Vagina (tissue), 2 donors: ENCODE data around the gene CD1C. TPM values are rescaled to one million over a fixed set of nuclear protein-coding genes. Genes with fewer than 3 reads are reported as not detected.

Source experiments
- DNase-seq, 2 donors: peaks; one replicate each; pipeline ENCODE4 v3.0.0-alpha.2; 2017; ENCODE audit errors: extremely low spot score in 2 of 2
- H3K27ac ChIP-seq: fragments of 200-600 bp; sonication (generic); one replicate; pipeline ENCODE4 v1.5.1; 2019
- H3K27me3 ChIP-seq: fragments of 200-600 bp; sonication (generic); one replicate; pipeline ENCODE4 v1.5.1; 2019
- H3K36me3 ChIP-seq, 2 donors: fragments of 200-600 bp; sonication (generic); one replicate each; pipeline ENCODE4 v1.5.1; 2017 to 2019
- H3K4me1 ChIP-seq: fragments of 200-600 bp; sonication (generic); one replicate; pipeline ENCODE4 v1.5.1; 2019
- H3K4me3 ChIP-seq, 2 donors: fragments of 200-600 bp; sonication (generic); 1 replicate in 1 of 2; 2 replicates in 1 of 2; pipeline ENCODE4 v1.5.1; 2016 to 2019
- H3K9me3 ChIP-seq: fragments of 200-600 bp; sonication (generic); one replicate; pipeline ENCODE4 v1.5.1; 2019
- POLR2A ChIP-seq, 2 donors: fragments of 450-650 bp; IDR thresholded peaks; one replicate each; pipeline ENCODE4 v1.6.1; 2017; ENCODE audit warnings: antibody characterized with exemption in 2 of 2, mild to moderate bottlenecking in 2 of 2, moderate library complexity in 2 of 2
- POLR2AphosphoS5 ChIP-seq, 2 donors: sonication (generic); formaldehyde crosslinking; IDR thresholded peaks; one replicate each; pipeline ENCODE4 v1.9.0; 2017; ENCODE audit warnings: antibody characterized with exemption in 2 of 2, mild to moderate bottlenecking in 2 of 2, low read depth in 1 of 2; ENCODE audit not compliant: insufficient read depth in 1 of 2
- intact Hi-C: fragments of 100-400 bp; cut with DNase I; formaldehyde crosslinking; loops from one replicate; pipeline ENCODE4 v1.15.1; 2023
- total RNA-seq: library from RNA; depleted of rRNA; stranded (reverse); fragments of >200 nt; gene quantifications from one replicate; pipeline ENCODE4 v1.2.3, GENCODE V29; 2016
- TF ChIP-seq, protein P1 (sequence below), 3 experiments: fragments of 450-650 bp in 2 of 3; fragments of 200-600 bp in 1 of 3; sonication (generic) in 1 of 3; IDR thresholded peaks; one replicate each; pipeline ENCODE4 v1.5.1; 2017 to 2019; ENCODE audit warnings: antibody characterized with exemption in 3 of 3, mild to moderate bottlenecking in 2 of 3, moderate library complexity in 2 of 3

CD1C gene
- total RNA-seq, 1 donor from 2014 or later = 9.6 TPM

DNA sequence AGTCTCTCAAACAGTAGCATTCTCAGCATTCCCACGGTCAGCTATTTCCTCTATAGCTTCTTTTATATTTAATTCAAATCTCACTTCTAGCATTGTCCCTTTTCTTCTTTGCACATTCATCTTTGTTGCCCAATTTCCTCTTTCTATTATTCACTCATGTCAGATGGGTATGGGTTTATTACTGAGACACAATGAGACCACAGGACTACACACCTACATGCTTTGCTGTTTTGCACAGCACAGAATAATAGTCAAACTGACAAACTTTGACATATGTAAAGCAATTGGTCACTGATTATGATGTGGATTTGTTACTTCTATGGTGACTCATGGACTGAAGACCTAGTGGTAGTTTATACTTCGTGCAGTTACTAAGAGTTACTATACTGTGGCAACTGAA, 5.8 kb upstream of the CD1C start:
- TF ChIP-seq POLR2A (IDR thresholded peaks at IDR 0.05) (no peak), POLR2AphosphoS5 (IDR thresholded peaks at IDR 0.05; ENCODE audit: insufficient read depth in 1 of 2, low read depth in 1 of 2) (no peak)
- TF ChIP-seq, protein P1, sequence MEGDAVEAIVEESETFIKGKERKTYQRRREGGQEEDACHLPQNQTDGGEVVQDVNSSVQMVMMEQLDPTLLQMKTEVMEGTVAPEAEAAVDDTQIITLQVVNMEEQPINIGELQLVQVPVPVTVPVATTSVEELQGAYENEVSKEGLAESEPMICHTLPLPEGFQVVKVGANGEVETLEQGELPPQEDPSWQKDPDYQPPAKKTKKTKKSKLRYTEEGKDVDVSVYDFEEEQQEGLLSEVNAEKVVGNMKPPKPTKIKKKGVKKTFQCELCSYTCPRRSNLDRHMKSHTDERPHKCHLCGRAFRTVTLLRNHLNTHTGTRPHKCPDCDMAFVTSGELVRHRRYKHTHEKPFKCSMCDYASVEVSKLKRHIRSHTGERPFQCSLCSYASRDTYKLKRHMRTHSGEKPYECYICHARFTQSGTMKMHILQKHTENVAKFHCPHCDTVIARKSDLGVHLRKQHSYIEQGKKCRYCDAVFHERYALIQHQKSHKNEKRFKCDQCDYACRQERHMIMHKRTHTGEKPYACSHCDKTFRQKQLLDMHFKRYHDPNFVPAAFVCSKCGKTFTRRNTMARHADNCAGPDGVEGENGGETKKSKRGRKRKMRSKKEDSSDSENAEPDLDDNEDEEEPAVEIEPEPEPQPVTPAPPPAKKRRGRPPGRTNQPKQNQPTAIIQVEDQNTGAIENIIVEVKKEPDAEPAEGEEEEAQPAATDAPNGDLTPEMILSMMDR (IDR thresholded peaks at IDR 0.05) = no peak
- H3K9me3 ChIP-seq = peaks cover 7% of the 10 kb centered on the region
- H3K27me3 ChIP-seq = no peaks in the 10 kb centered on the region
- H3K4me1 ChIP-seq = no peaks in the 10 kb centered on the region
- DNase-seq = no peak
- H3K4me3 ChIP-seq = no peak overlapping the region
- no peak overlapping the region for H3K27ac ChIP-seq
- H3K36me3 ChIP-seq = no peaks in the 10 kb centered on the region
- intact Hi-C loops = no loop called here

DNA sequence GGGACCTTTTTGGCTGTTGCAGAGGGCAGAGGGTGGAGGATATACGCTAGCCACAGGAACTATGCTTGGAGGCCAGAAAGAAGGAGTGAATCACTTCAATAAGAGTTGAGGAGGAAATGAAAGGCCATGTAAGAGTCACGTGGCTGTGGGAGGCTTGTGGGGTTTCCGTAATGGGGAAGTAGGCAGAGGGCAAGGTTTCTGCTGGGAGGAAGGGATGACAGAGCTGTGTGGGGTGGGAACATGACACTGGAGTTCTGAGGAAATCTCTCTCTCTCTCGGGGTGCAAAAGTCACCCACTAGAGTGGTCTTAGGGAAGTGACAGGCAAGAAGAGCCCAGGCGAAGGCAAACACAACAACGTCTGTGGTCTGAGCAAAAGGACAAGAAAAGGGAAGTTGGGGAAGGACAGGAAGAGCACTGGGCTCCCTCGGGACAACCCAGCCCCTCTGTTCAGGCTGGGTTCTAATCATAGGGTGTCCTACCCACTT, 3.9 kb upstream of the CD1C start:
- no peaks in the 10 kb centered on the region for H3K27me3 ChIP-seq
- intact Hi-C loops = no loop called here
- no peak for TF ChIP-seq POLR2A (IDR thresholded peaks at IDR 0.05)
- TF ChIP-seq, protein P1 (IDR thresholded peaks at IDR 0.05) = no peak
- no peak for TF ChIP-seq POLR2AphosphoS5 (IDR thresholded peaks at IDR 0.05; ENCODE audit: insufficient read depth in 1 of 2, low read depth in 1 of 2)
- H3K9me3 ChIP-seq = no peaks in the 10 kb centered on the region
- H3K27ac ChIP-seq = no peak overlapping the region
- H3K4me1 ChIP-seq = no peaks in the 10 kb centered on the region
- H3K4me3 ChIP-seq = no peak overlapping the region
- no peak for DNase-seq
- no peaks in the 10 kb centered on the region for H3K36me3 ChIP-seq

DNA sequence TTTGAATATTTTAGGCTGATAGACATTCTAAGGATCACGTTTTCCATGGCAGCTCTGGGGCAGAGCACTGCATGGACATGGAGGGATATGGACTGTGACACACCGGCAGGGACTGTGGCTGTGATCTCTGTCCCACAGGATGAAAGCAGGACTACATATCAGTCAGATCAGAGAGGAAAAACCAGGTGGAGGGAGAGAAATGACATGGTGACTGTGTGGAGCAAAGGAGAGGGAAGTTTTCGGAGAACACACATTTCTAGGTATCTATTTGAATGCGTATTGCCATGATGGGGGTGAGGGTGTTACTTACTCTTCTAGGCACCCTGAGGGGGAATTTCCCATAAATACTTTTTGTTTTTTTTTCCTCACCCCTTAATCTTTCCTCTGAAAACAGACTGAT, 3.2 kb upstream of the CD1C start:
- no peak for DNase-seq
- TF ChIP-seq POLR2AphosphoS5 (IDR thresholded peaks at IDR 0.05; ENCODE audit: insufficient read depth in 1 of 2, low read depth in 1 of 2) (no peak), POLR2A (IDR thresholded peaks at IDR 0.05) (no peak)
- TF ChIP-seq, protein P1 (IDR thresholded peaks at IDR 0.05) = no peak
- Histone ChIP-seq H3K4me3 (no peak overlapping the region), H3K27ac (no peak overlapping the region), H3K9me3 (no peaks in the 10 kb centered on the region), H3K4me1 (no peaks in the 10 kb centered on the region), H3K36me3 (no peaks in the 10 kb centered on the region), H3K27me3 (no peaks in the 10 kb centered on the region)
- intact Hi-C loops = no loop called here

DNA sequence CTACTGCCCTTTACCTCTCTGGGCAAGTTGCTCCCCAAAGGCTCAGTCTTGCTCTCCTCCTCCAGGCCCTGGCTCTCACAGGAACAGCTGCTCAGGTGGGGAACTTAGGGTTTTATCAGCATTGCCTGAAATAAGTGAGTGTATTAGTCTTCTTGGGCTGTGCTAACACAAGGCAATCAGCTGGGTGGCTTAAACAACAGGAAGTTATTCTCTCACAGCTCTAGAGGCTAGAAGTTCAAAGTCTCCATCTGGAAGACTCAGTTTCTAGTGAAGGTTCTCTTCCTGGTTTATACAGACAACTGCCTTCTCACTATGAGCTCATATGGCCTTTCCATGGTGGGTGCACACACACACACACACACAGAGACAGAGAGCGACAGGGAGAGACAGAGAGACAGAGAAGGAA, 2.8 kb upstream of the CD1C start:
- no peak overlapping the region for H3K4me3 ChIP-seq
- no peaks in the 10 kb centered on the region for H3K4me1 ChIP-seq
- intact Hi-C loops = no loop called here
- no peaks in the 10 kb centered on the region for H3K9me3 ChIP-seq
- H3K27me3 ChIP-seq = no peaks in the 10 kb centered on the region
- H3K27ac ChIP-seq = no peak overlapping the region
- DNase-seq = no peak
- H3K36me3 ChIP-seq = no peaks in the 10 kb centered on the region
- TF ChIP-seq POLR2AphosphoS5 (IDR thresholded peaks at IDR 0.05; ENCODE audit: insufficient read depth in 1 of 2, low read depth in 1 of 2) = no peak
- TF ChIP-seq POLR2A (IDR thresholded peaks at IDR 0.05) = no peak
- TF ChIP-seq, protein P1 (IDR thresholded peaks at IDR 0.05) = no peak

DNA sequence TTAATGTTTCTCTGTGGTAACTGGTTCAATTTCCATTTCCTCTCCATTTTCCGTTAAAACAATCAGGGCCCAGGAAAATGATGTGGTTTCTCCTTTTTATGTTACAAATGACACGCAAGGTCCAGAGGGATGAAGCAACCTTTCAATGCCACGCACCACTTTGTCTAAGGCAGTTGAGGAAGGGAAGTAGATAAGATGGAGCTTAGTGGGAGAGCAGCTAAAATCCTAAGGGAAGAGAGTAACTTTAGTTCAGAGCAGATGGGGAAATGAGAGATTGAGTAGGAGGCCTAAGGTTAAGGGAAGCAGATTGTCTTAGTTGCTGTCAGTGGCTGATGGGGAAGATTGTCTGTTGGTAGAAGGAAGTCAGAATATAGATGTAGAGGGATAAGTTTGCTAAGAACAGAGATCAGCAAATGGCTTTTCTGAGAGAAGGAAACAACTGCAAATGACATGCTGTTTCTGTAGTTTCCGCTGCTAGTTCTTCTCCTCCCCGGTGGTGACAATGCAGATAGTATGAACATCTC, 660 bp downstream of the CD1C start:
- intact Hi-C loops = no loop called here
- TF ChIP-seq POLR2A (IDR thresholded peaks at IDR 0.05) (no peak), POLR2AphosphoS5 (IDR thresholded peaks at IDR 0.05; ENCODE audit: insufficient read depth in 1 of 2, low read depth in 1 of 2) (no peak)
- TF ChIP-seq, protein P1 (IDR thresholded peaks at IDR 0.05) = no peak
- Histone ChIP-seq H3K36me3 (no peaks in the 10 kb centered on the region), H3K9me3 (no peaks in the 10 kb centered on the region), H3K4me1 (no peaks in the 10 kb centered on the region), H3K27ac (no peak overlapping the region), H3K4me3 (no peak overlapping the region), H3K27me3 (no peaks in the 10 kb centered on the region)
- DNase-seq = no peak
